NCI-H1105 treated with DMSO at 0.1 percent for 48 hours (cell line): ENCODE measurements around the gene APOL2.
"Not testable (repeated sequence)": the region's sequence is repeated elsewhere in the genome, so short reads cannot be mapped to it uniquely, and the experiment has no call there.

Source experiments
- DNase-seq: peaks from one replicate; lab custom pipeline; 2025; lab: John Stamatoyannopoulos, UW

The APOL2 gene

GRCh38 chr22:36221799-36222751 lies 17.3 kb downstream of the APOL2 start:
- DNase-seq = peak; percentile 52

DNA sequence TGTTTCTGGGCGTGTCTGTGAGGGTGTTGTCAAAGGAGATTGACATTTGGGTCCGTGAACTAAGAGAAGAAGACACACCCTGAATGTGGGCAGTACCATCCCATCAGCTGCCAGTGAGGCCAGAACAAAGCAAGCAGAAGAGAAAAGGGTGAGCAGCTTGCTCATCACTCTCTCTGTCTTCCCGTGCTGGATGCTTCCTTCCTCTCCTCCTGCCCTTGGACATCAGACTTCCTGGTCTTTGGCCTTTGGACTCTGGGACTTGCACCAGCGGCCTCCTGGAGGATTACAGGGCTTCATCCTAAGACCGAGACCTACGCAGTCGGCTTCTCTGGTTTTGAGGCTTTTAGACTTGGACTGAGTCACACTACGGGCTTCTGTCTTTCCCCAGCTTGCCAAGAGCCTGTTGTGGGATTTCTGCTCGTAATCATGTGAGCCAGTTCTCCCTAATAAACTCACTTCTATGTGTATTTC lies 18.8 kb downstream of the APOL2 start:
- no peak for DNase-seq

DNA sequence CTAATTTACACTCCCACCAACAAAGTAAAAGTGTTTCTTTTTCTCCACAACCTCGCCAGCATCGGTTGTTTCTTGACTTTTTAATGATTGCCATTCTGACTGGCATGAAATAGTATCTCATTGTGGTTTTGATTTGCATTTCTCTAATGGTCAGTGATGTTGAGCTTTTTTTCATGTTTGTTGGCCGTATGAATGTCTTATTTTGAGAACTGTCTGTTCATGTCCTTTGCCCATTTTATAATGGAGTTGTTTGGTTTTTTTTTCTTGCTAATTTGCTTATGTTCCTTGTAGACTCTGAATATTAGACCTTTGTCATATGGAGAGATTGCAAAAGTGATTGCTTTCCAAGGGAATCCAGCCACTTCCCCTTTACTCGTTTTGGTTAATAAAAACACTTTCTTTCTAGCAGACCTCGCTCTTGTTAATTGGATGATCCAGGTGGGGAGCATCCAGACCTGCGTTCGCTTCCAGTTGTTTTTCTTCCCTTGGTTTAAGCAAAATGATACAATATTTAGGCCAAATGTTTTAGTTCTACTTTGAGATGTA lies 20.6 kb downstream of the APOL2 start:
- DNase-seq = no peak

- DNase-seq = no peak
Measured at GRCh38 chr22:36215981-36216380, 23.3 kb downstream of the APOL2 start.

GRCh38 chr22:36213586-36213985 lies 25.7 kb downstream of the APOL2 start:
- DNase-seq = no peak

DNA sequence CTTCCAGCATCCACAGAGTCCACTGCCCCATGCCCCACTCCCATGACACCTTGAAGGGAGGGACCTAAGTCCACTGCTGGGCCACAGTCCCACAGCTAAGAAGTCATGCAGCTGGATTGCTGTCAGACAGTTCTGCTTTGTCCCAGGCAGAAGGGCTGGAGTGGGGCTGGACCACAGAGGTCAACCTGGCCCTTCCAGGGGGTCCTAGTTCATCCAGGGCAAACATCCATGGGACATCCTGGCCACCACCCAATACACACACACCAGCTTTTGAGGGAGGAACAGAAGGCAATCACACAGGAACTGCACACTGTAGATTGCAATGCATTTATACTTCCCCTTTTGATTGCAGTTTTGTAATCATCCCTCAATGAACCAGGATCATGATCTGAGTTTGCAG lies 26.4 kb downstream of the APOL2 start:
- no peak for DNase-seq

- DNase-seq = no peak
Measured at GRCh38 chr22:36211237-36211861, 28.0 kb downstream of the APOL2 start.

DNA sequence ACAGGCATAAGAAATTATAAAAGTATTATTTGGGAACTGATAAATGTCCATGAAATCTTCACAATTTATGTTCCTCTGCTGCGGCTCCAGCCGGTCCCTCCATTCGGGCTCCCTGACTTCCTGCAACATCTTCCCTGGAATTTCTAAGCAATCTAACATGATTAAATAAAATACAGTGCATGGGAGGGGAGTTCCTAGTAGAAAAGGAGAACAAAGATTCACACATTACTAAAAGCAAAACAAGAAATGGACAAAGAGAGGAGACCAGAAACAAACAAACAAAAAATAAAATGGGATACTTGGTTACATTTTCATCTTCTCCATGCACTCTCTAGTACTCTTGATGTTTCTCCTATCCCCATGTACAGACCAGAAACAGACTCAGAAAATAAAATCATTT lies 29.1 kb downstream of the APOL2 start:
- no peak for DNase-seq

DNA sequence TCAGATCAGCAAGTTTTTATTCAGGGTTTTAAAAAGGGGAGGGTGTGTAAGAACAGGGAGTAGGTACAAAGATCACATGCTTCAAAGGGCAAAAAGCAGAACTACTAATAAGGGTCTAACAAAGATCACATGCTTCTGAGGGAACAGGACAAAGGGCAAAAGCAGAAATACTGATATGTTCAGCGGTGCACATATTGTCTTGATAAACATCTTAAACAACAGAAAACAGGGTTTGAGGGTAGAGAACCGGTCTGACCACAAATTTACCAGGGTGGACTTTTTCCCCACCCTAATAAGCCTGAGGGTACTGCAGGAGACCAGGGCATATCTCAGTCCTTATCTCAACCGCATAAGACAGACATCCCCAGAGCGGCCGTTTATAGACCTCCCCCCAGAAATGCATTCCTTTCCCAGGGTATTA lies 29.8 kb downstream of the APOL2 start:
- not testable (repeated sequence) for DNase-seq

- DNase-seq = no peak
Measured at GRCh38 chr22:36208914-36209313, 30.4 kb downstream of the APOL2 start.

- DNase-seq = no peak
Measured at GRCh38 chr22:36208162-36208765, 31.1 kb downstream of the APOL2 start.

- DNase-seq = no peak
Measured at GRCh38 chr22:36206255-36206654, 33.1 kb downstream of the APOL2 start.

GRCh38 chr22:36205573-36205972 lies 33.8 kb downstream of the APOL2 start:
- DNase-seq = not testable (repeated sequence)

- DNase-seq = no peak
Measured at GRCh38 chr22:36204632-36205015, 34.7 kb downstream of the APOL2 start.

GRCh38 chr22:36204001-36204631 lies 35.2 kb downstream of the APOL2 start:
- DNase-seq = no peak

- peak; percentile 11 for DNase-seq
Measured at GRCh38 chr22:36203441-36203840, 35.9 kb downstream of the APOL2 start.

- DNase-seq = peak; percentile 71
Measured at GRCh38 chr22:36202906-36203305, 36.4 kb downstream of the APOL2 start.

DNA sequence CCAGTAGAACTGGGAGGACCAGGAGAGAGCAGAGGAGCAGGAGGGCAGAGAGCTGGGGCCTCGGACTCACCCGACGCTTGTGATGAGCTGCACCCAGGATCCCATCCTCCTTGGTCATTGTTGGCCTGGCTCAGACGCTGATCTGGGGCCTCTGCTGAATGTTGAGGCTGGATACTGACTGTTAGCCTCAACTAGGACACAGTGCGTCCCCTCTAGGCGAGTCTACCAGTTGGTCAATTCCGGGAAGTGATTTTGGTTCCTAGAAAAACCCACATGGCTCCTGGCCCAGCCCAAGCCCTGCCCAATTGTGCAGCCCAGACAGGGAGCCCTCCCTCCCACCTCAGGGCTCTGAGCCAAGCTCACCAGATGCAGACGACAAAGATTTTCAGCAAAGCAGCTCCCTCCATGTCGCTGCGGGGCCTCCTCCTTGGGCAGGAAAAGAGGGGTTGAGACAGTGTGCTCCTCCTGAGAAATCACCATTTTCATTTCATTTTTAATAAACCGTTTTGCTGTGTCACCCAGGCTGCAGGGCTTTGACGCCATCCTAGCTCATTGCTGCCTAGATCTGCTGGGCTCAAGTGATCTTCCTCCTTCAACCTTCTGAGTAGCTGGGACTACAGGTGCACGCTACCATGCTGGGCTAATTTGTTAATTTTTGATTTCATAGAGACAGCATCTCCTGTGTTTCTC lies 37.6 kb downstream of the APOL2 start, which contains the start of gene APOL4:
Gene APOL4 (minus strand): TSS at position 180 of the 690 bp plus-strand sequence. CDS start 75 bp downstream, at position 105.
- peak; percentile 6 for DNase-seq

GRCh38 chr22:36201025-36201424 lies 38.3 kb downstream of the APOL2 start:
- DNase-seq = not testable (repeated sequence)

GRCh38 chr22:36199001-36199551 lies 40.3 kb downstream of the APOL2 start:
- no peak for DNase-seq

- DNase-seq = no peak
Measured at GRCh38 chr22:36198536-36198935, 40.8 kb downstream of the APOL2 start.
